Osteocyte (in vitro differentiated cells): ENCODE data around the gene CCSER2. TPM values are rescaled to one million over a fixed set of nuclear protein-coding genes. Genes with fewer than 3 reads are reported as not detected.

ENCODE experiments used
- DNase-seq: peaks from one replicate; pipeline ENCODE4 v3.0.0; 2021; ENCODE audit warnings: mixed read lengths; ENCODE audit not compliant: unreplicated experiment; ENCODE audit errors: extremely low spot score
- H3K27ac Mint-ChIP-seq: one replicate; pipeline ENCODE4 v1.8.0; 2021; ENCODE audit warnings: mild to moderate bottlenecking, mixed read lengths; ENCODE audit not compliant: unreplicated experiment
- H3K27me3 Mint-ChIP-seq: one replicate; pipeline ENCODE4 v1.8.0; 2021; ENCODE audit warnings: mixed read lengths; ENCODE audit not compliant: unreplicated experiment
- H3K36me3 Mint-ChIP-seq: one replicate; pipeline ENCODE4 v1.8.0; 2021; ENCODE audit warnings: mixed read lengths; ENCODE audit not compliant: unreplicated experiment
- H3K4me1 Mint-ChIP-seq: one replicate; pipeline ENCODE4 v1.8.0; 2021; ENCODE audit warnings: mixed read lengths; ENCODE audit not compliant: unreplicated experiment
- H3K4me3 Mint-ChIP-seq: one replicate; pipeline ENCODE4 v1.8.0; 2021; ENCODE audit warnings: mild to moderate bottlenecking, moderate library complexity, mixed read lengths; ENCODE audit not compliant: unreplicated experiment
- H3K9me3 Mint-ChIP-seq: one replicate; pipeline ENCODE4 v1.8.0; 2021; ENCODE audit warnings: mixed read lengths; ENCODE audit not compliant: unreplicated experiment
- CTCF ChIP-seq: fragments of 200-600 bp; sonication (generic); IDR thresholded peaks from 2 replicates; pipeline ENCODE4 v1.5.0; 2021; ENCODE audit warnings: antibody characterized with exemption, mild to moderate bottlenecking, moderate library complexity
- total RNA-seq: library from RNA; stranded (reverse); gene quantifications from 2 replicates; pipeline ENCODE4 v1.2.1, GENCODE V29; 2021

The CCSER2 gene
- total RNA-seq, 1 donor from 2014 or later, result 70.3 TPM

GRCh38 chr10:84519235-84519634 lies 190.8 kb downstream of the CCSER2 start:
- DNase-seq, result no peak
- H3K27me3 Mint-ChIP-seq, result no peaks in the 10 kb centered on the region
- H3K4me1 Mint-ChIP-seq, result peaks cover 3% of the 10 kb centered on the region
- H3K27ac Mint-ChIP-seq, result no peak overlapping the region
- H3K4me3 Mint-ChIP-seq, result no peak overlapping the region
- no peaks in the 10 kb centered on the region for H3K9me3 Mint-ChIP-seq
- TF ChIP-seq CTCF, result no peak
- peaks cover 13% of the 10 kb centered on the region for H3K36me3 Mint-ChIP-seq

- Mint-ChIP-seq H3K27ac (no peak overlapping the region), H3K36me3 (peaks cover 7% of the 10 kb centered on the region), H3K27me3 (no peaks in the 10 kb centered on the region), H3K4me1 (peaks cover 3% of the 10 kb centered on the region), H3K4me3 (no peak overlapping the region), H3K9me3 (peaks cover 11% of the 10 kb centered on the region)
- no peak for DNase-seq
- no peak for TF ChIP-seq CTCF
These were observed 192.6 kb downstream of the CCSER2 start for GRCh38 chr10:84521013-84521412.

- H3K4me3 Mint-ChIP-seq, result no peak overlapping the region
- peaks cover 14% of the 10 kb centered on the region for H3K9me3 Mint-ChIP-seq
- peaks cover 3% of the 10 kb centered on the region for H3K4me1 Mint-ChIP-seq
- no peak for TF ChIP-seq CTCF
- peaks cover 5% of the 10 kb centered on the region for H3K36me3 Mint-ChIP-seq
- DNase-seq, result no peak
- H3K27me3 Mint-ChIP-seq, result no peaks in the 10 kb centered on the region
- no peak overlapping the region for H3K27ac Mint-ChIP-seq
These were observed 193.1 kb downstream of the CCSER2 start for GRCh38 chr10:84521468-84521867.

- H3K27me3 Mint-ChIP-seq, result no peaks in the 10 kb centered on the region
- H3K27ac Mint-ChIP-seq, result no peak overlapping the region
- H3K4me1 Mint-ChIP-seq, result peaks cover 3% of the 10 kb centered on the region
These were observed 194.4 kb downstream of the CCSER2 start for GRCh38 chr10:84522612-84523462.

More at GRCh38 chr10:84522612-84523462, 194.4 kb downstream of the CCSER2 start:
- Mint-ChIP-seq H3K4me3 (no peak overlapping the region), H3K9me3 (peaks cover 14% of the 10 kb centered on the region), H3K36me3 (peaks cover 5% of the 10 kb centered on the region)
- no peak for TF ChIP-seq CTCF
- no peak for DNase-seq
